Left forelimb (tissue), 1 donor: ENCODE results near the gene DUSP6.
A peak's percentile ranks its signal among the peaks of the same experiment; 100 is the strongest.

Source experiments
- DNase-seq: peaks from one replicate; pipeline ENCODE4 v3.0.0-alpha.2; 2018; ENCODE audit warnings: low spot score

DUSP6 gene

GRCh38 chr12:89352492-89353187 is at the start of gene DUSP6:
DUSP6 (minus strand) TSS chr12:89352501; CDS start chr12:89352039, 462 bp downstream.
- DNase-seq = peak; percentile 94

- no peak for DNase-seq
Measured at GRCh38 chr12:89401433-89402058, 49.2 kb upstream of the DUSP6 start.

- DNase-seq = no peak
Measured at GRCh38 chr12:89400415-89400814, 48.1 kb upstream of the DUSP6 start.

GRCh38 chr12:89395712-89396111 is 43.4 kb upstream of the DUSP6 start:
- DNase-seq = no peak

- DNase-seq = no peak
Measured at GRCh38 chr12:89393551-89394121, 41.3 kb upstream of the DUSP6 start.

GRCh38 chr12:89392391-89392790 is 40.1 kb upstream of the DUSP6 start:
- DNase-seq = no peak

- no peak for DNase-seq
Measured at GRCh38 chr12:89391726-89392336, 39.5 kb upstream of the DUSP6 start.

GRCh38 chr12:89390802-89391673 is 38.7 kb upstream of the DUSP6 start:
- DNase-seq = no peak

- DNase-seq = no peak
Measured at GRCh38 chr12:89389755-89390661, 37.7 kb upstream of the DUSP6 start.

- DNase-seq = no peak
Measured at GRCh38 chr12:89386138-89386537, 33.8 kb upstream of the DUSP6 start.

- no peak for DNase-seq
Measured at GRCh38 chr12:89384807-89385206, 32.5 kb upstream of the DUSP6 start.

GRCh38 chr12:89384050-89384758 is 31.9 kb upstream of the DUSP6 start:
- DNase-seq = no peak

- DNase-seq = no peak
Measured at GRCh38 chr12:89383235-89384049, 31.1 kb upstream of the DUSP6 start.

GRCh38 chr12:89382328-89382727 is 30.0 kb upstream of the DUSP6 start:
- DNase-seq = no peak

GRCh38 chr12:89379839-89380467 is 27.7 kb upstream of the DUSP6 start:
- DNase-seq = no peak

GRCh38 chr12:89379148-89379838 is 27.0 kb upstream of the DUSP6 start:
- no peak for DNase-seq

- no peak for DNase-seq
Measured at GRCh38 chr12:89376844-89377243, 24.5 kb upstream of the DUSP6 start.

GRCh38 chr12:89376202-89376529 is 23.9 kb upstream of the DUSP6 start:
- no peak for DNase-seq
